IMR-90 (cell line): ENCODE measurements around the gene PAFAH1B1. TPM values are rescaled to one million over a fixed set of nuclear protein-coding genes. Genes with fewer than 3 reads are reported as not detected.
A peak's percentile ranks its signal among the peaks of the same experiment; 100 is the strongest.

Source experiments
- ATAC-seq: fragments of 200-7000 bp; cut with Tn5 transposase; 2 replicates; pipeline ENCODE4 v1.9.1; 2020; ENCODE audit warnings: low read depth, mild to moderate bottlenecking, moderate library complexity
- BruUV-seq: library from RNA; stranded (reverse); fragments of 400-500 nt; replicated peaks from 2 replicates; lab custom pipeline; 2021; lab: Mats Ljungman, UMichigan
- CTCF ChIA-PET: fragments of 300-600 bp; formaldehyde crosslinking; extraction: SDS; loops from one replicate; lab custom pipeline; 2021; ENCODE audit warnings: antibody characterized with exemption; lab: Yijun Ruan, JAX
- POLR2A ChIA-PET: fragments of 300-600 bp; sonication (Branson Sonifier 250); formaldehyde crosslinking; loops from one replicate; lab custom pipeline; 2022; ENCODE audit warnings: antibody characterized with exemption; ENCODE audit not compliant: unreplicated experiment; lab: Charles Lee
- DNase-seq: peaks from one replicate; pipeline ENCODE4 v3.0.0; 2013
- H2AFZ ChIP-seq: replicated peaks from 2 replicates; pipeline ENCODE3; 2013; ENCODE audit warnings: low read length, mild to moderate bottlenecking; ENCODE audit not compliant: poor library complexity
- H2AK5ac ChIP-seq: 2 replicates; pipeline ENCODE4 v1.6.1; 2013; ENCODE audit warnings: low read depth, low read length, inconsistent platforms
- H2AK9ac ChIP-seq: replicated peaks from 2 replicates; pipeline ENCODE3; 2013; ENCODE audit warnings: mild to moderate bottlenecking, low read depth, low read length, moderate library complexity; ENCODE audit not compliant: poor library complexity
- H2BK120ac ChIP-seq: 2 replicates; pipeline ENCODE4 v1.6.1; 2013; ENCODE audit warnings: low read depth, low read length, inconsistent platforms
- H2BK15ac ChIP-seq: 3 replicates; pipeline ENCODE4 v1.6.1; 2013; ENCODE audit warnings: low read depth, low read length, inconsistent platforms
- H2BK20ac ChIP-seq: 2 replicates; pipeline ENCODE4 v1.6.1; 2013; ENCODE audit warnings: low read depth, mild to moderate bottlenecking, inconsistent platforms, low read length, moderate library complexity
- H2BK5ac ChIP-seq: 2 replicates; pipeline ENCODE4 v1.6.1; 2013; ENCODE audit warnings: mild to moderate bottlenecking, low read depth, low read length, inconsistent platforms; ENCODE audit not compliant: poor library complexity, severe bottlenecking
- H3K14ac ChIP-seq: replicated peaks from 2 replicates; pipeline ENCODE4 v1.6.1; 2013; ENCODE audit warnings: low read depth, low read length, inconsistent platforms
- H3K18ac ChIP-seq: 2 replicates; pipeline ENCODE4 v1.6.1; 2013; ENCODE audit warnings: low read depth, low read length, control low read depth
- H3K23ac ChIP-seq: 2 replicates; pipeline ENCODE4 v1.6.1; 2013; ENCODE audit warnings: low read depth, low read length, inconsistent platforms
- H3K27ac ChIP-seq: 2 replicates; pipeline ENCODE4 v1.5.1; 2013; ENCODE audit warnings: mild to moderate bottlenecking, control low read depth, low read length; ENCODE audit not compliant: insufficient read depth
- H3K27me3 ChIP-seq: 2 replicates; pipeline ENCODE4 v1.6.1; 2013; ENCODE audit warnings: low read length; ENCODE audit not compliant: control insufficient read depth, insufficient read depth
- H3K36me3 ChIP-seq: 2 replicates; pipeline ENCODE4 v1.6.1; 2013; ENCODE audit warnings: low read length, mixed read lengths; ENCODE audit not compliant: control insufficient read depth, insufficient read depth
- H3K4ac ChIP-seq: 2 replicates; pipeline ENCODE4 v1.6.1; 2013; ENCODE audit warnings: low read depth, low read length, inconsistent platforms
- H3K4me1 ChIP-seq: 2 replicates; pipeline ENCODE4 v1.6.1; 2013; ENCODE audit warnings: low read length, mixed read lengths; ENCODE audit not compliant: control insufficient read depth, insufficient read depth
- H3K4me2 ChIP-seq: 2 replicates; pipeline ENCODE4 v1.6.1; 2013; ENCODE audit warnings: low read depth, mild to moderate bottlenecking, control low read depth, low read length, moderate library complexity
- H3K4me3 ChIP-seq: 2 replicates; pipeline ENCODE4 v1.5.1; 2013; ENCODE audit warnings: low read depth, mild to moderate bottlenecking, control low read depth, low read length, moderate library complexity; ENCODE audit not compliant: insufficient read depth
- H3K56ac ChIP-seq: 2 replicates; pipeline ENCODE4 v1.6.1; 2013; ENCODE audit warnings: low read length, inconsistent platforms; ENCODE audit not compliant: insufficient read depth; ENCODE audit errors: extremely low read depth
- H3K79me1 ChIP-seq, 2 experiments: 2 replicates each; pipeline ENCODE4 v1.6.1; 2013; ENCODE audit warnings: low read length in 2 of 2, inconsistent platforms in 1 of 2, low read depth in 1 of 2
- H3K9ac ChIP-seq: 2 replicates; pipeline ENCODE4 v1.6.1; 2013; ENCODE audit warnings: low read depth, low read length, control low read depth
- H3K9me1 ChIP-seq: 2 replicates; pipeline ENCODE4 v1.6.1; 2013; ENCODE audit warnings: low read length, inconsistent platforms; ENCODE audit not compliant: insufficient read depth
- H3K9me3 ChIP-seq: 2 replicates; pipeline ENCODE4 v1.6.1; 2013; ENCODE audit warnings: low read length; ENCODE audit not compliant: control insufficient read depth, insufficient read depth
- H4K20me1 ChIP-seq: 2 replicates; pipeline ENCODE4 v1.6.1; 2013; ENCODE audit warnings: low read length, inconsistent platforms; ENCODE audit not compliant: insufficient read depth
- H4K5ac ChIP-seq: 2 replicates; pipeline ENCODE4 v1.6.1; 2013; ENCODE audit warnings: mild to moderate bottlenecking, low read depth, low read length, control low read depth
- H4K8ac ChIP-seq, 2 experiments: 2 replicates each; pipeline ENCODE4 v1.6.1; 2013; ENCODE audit warnings: low read depth in 2 of 2, low read length in 2 of 2, control low read depth in 1 of 2, inconsistent platforms in 1 of 2
- H4K91ac ChIP-seq: 2 replicates; pipeline ENCODE4 v1.6.1; 2013; ENCODE audit warnings: low read depth, low read length, inconsistent platforms; ENCODE audit not compliant: insufficient read depth
- BHLHE40 ChIP-seq: fragments of 150-350 bp; IDR thresholded peaks from 2 replicates; pipeline ENCODE4 v1.6.1; 2016; ENCODE audit warnings: mild to moderate bottlenecking, low read depth, low read length
- CEBPB ChIP-seq: IDR thresholded peaks from 2 replicates; pipeline ENCODE4 v1.6.1; 2012; ENCODE audit warnings: low read depth, low read length, improper control_type of control experiment
- CHD1 ChIP-seq: IDR thresholded peaks from 2 replicates; pipeline ENCODE4 v1.6.1; 2012; ENCODE audit warnings: low read depth, low read length, improper control_type of control experiment
- CTCF ChIP-seq: conservative IDR thresholded peaks from 2 replicates; pipeline ENCODE4 v1.5.1; 2012; ENCODE audit warnings: mild to moderate bottlenecking, low read depth, low read length, improper control_type of control experiment
- FOS ChIP-seq: fragments of 150-350 bp; IDR thresholded peaks from 2 replicates; pipeline ENCODE4 v1.6.1; 2016; ENCODE audit warnings: low read depth, low read length
- MAFK ChIP-seq: IDR thresholded peaks from 2 replicates; pipeline ENCODE4 v1.6.1; 2012; ENCODE audit warnings: low read depth, low read length, improper control_type of control experiment
- MAZ ChIP-seq: IDR thresholded peaks from 2 replicates; pipeline ENCODE4 v1.6.1; 2012; ENCODE audit warnings: low read depth, mild to moderate bottlenecking, low read length, improper control_type of control experiment, moderate library complexity, borderline replicate concordance
- MXI1 ChIP-seq: IDR thresholded peaks from 2 replicates; pipeline ENCODE4 v1.6.1; 2012; ENCODE audit warnings: low read depth, mild to moderate bottlenecking, low read length, moderate library complexity, borderline replicate concordance
- NFE2L2 ChIP-seq: fragments of 150-350 bp; IDR thresholded peaks from 2 replicates; pipeline ENCODE4 v1.6.1; 2016; ENCODE audit warnings: low read depth, mild to moderate bottlenecking, low read length
- POLR2A ChIP-seq: IDR thresholded peaks from 2 replicates; pipeline ENCODE4 v1.6.1; 2012; ENCODE audit warnings: mild to moderate bottlenecking, low read depth, low read length
- RAD21 ChIP-seq: IDR thresholded peaks from 2 replicates; pipeline ENCODE4 v1.6.1; 2012; ENCODE audit warnings: low read length, improper control_type of control experiment
- RCOR1 ChIP-seq: IDR thresholded peaks from 2 replicates; pipeline ENCODE4 v1.6.1; 2012; ENCODE audit warnings: mild to moderate bottlenecking, low read length, improper control_type of control experiment; ENCODE audit not compliant: insufficient replicate concordance
- RFX5 ChIP-seq: IDR thresholded peaks from 2 replicates; pipeline ENCODE4 v1.8.0; 2012; ENCODE audit warnings: low read depth, mild to moderate bottlenecking, low read length, moderate library complexity
- SMC3 ChIP-seq: fragments of 150-350 bp; IDR thresholded peaks from 2 replicates; pipeline ENCODE4 v1.6.1; 2016; ENCODE audit warnings: low read depth, mild to moderate bottlenecking, antibody characterized with exemption, low read length, moderate library complexity
- USF2 ChIP-seq: fragments of 150-350 bp; IDR thresholded peaks from 2 replicates; pipeline ENCODE4 v1.6.1; 2017; ENCODE audit warnings: mild to moderate bottlenecking, antibody characterized with exemption, low read length, low read depth
- WGBS, 2 experiments: methylation state at CpG; one replicate each; pipeline versions ENCODE4 v1.1.5 to v1.1.7; 2013; ENCODE audit warnings: missing lambda C conversion rate in 2 of 2; ENCODE audit not compliant: insufficient read length in 1 of 2; ENCODE audit errors: extremely low coverage in 2 of 2; 5-methylcytosine and 5-hydroxymethylcytosine counted together
- dilution Hi-C: fragments of 300-500 bp; cut with HindIII; formaldehyde crosslinking; loops from one replicate; pipeline ENCODE4 v1.14.3; 2018; ENCODE audit warnings: low sequenced_read_pairs; ENCODE audit not compliant: unreplicated experiment
- in situ Hi-C: fragments of 300-500 bp; cut with MboI; formaldehyde crosslinking; loops from 3 replicates; pipeline ENCODE4 v1.14.3; 2019; ENCODE audit warnings: low sequenced_read_pairs, inconsistent platforms, mixed read lengths
- intact Hi-C: fragments of 100-400 bp; cut with micrococcal nuclease; formaldehyde crosslinking; loops from 2 replicates; pipeline ENCODE4 v1.10.0; 2022
- polyA plus RNA-seq, 3 experiments: library from polyadenylated mRNA; depleted of rRNA; stranded (reverse); fragments of >200 nt; gene quantifications; 2 replicates each; pipeline ENCODE4 v1.2.3, GENCODE V29; 2012; ENCODE audit warnings: low replicate concordance in 1 of 3
- total RNA-seq: library from RNA; depleted of rRNA; stranded (reverse); fragments of >200 nt; gene quantifications from 2 replicates; pipeline ENCODE4 v1.2.3, GENCODE V29; 2012

The PAFAH1B1 gene
- total and polyA plus RNA-seq, 2 of the 4 experiments (the other 2 are of a cell fraction), result 64.5 to 127 TPM

- Histone ChIP-seq H4K8ac (no peak overlapping the region), H3K4ac (no peak overlapping the region), H4K20me1 (peaks cover 72% of the 10 kb centered on the region), H3K23ac (no peak overlapping the region), H4K91ac (no peak overlapping the region), H2AK5ac (no peak overlapping the region; the same call in 1 of the 2 replicates), H3K4me1 (peaks cover 31% of the 10 kb centered on the region), H3K4me3 (no peak overlapping the region), H2BK120ac (no peak overlapping the region), H2BK15ac (no peak overlapping the region), H3K9me3 (no peaks in the 10 kb centered on the region), H4K5ac (no peak overlapping the region), H2BK20ac (no peak overlapping the region), H3K56ac (no peak overlapping the region), H3K79me1 (peaks cover 11 to 81% of the 10 kb centered on the region in 2 experiments), H2AFZ (peak overlapping the region; percentile 26), H3K36me3 (peaks cover 5% of the 10 kb centered on the region; the same call in 1 of the 2 replicates), H3K4me2 (no peak overlapping the region), H3K9ac (no peak overlapping the region), H3K18ac (no peak overlapping the region), H3K9me1 (peaks cover 22% of the 10 kb centered on the region), H2AK9ac (peak overlapping the region; percentile 34), H2BK5ac (no peak overlapping the region), H3K14ac (no peak overlapping the region), H3K27ac (no peak overlapping the region), H3K27me3 (no peaks in the 10 kb centered on the region)
- DNase-seq, result no peak
- intact Hi-C loops (no loop called here), dilution Hi-C loops (no loop called here), in situ Hi-C loops (no loop called here)
- TF ChIP-seq MXI1, result no peak
- TF ChIP-seq SMC3, result no peak
- no peak for TF ChIP-seq RFX5
- TF ChIP-seq CEBPB, result no peak
- TF ChIP-seq RAD21, result no peak
- no peak for TF ChIP-seq FOS
- TF ChIP-seq MAZ, result no peak
- no peak for TF ChIP-seq MAFK
- TF ChIP-seq USF2, result no peak
- no peak for TF ChIP-seq RCOR1
- TF ChIP-seq CTCF, result no peak
- TF ChIP-seq CHD1, result no peak
- TF ChIP-seq POLR2A, result no peak
- no peak for TF ChIP-seq BHLHE40
- no peak for TF ChIP-seq NFE2L2
- no TSS peak for BruUV-seq
- 90% methylated on average over 14 of the region's 21 CpGs; no CpG with 5 or more reads in 1 of the 2 experiments for WGBS, 2 experiments
- POLR2A ChIA-PET, result no interaction called here
- ATAC-seq, result no peak
- CTCF ChIA-PET, result no interaction called here
Observed at GRCh38 chr17:2708585-2709182, 115.2 kb downstream of the PAFAH1B1 start.
